Testis (tissue), 2 donors: ENCODE measurements around the gene PHAF1.

Source experiments
- POLR2A ChIP-seq: fragments of 450-650 bp; IDR thresholded peaks from one replicate; pipeline ENCODE4 v1.6.1; 2017; ENCODE audit warnings: antibody characterized with exemption, mild to moderate bottlenecking, moderate library complexity
- TF ChIP-seq, protein P1 (sequence below), 3 experiments: fragments of 450-650 bp in 2 of 3; fragments of 200-600 bp in 1 of 3; sonication (generic) in 1 of 3; IDR thresholded peaks; one replicate each; pipeline ENCODE4 v1.5.1; 2016 to 2019; ENCODE audit warnings: antibody characterized with exemption in 3 of 3, mild to moderate bottlenecking in 2 of 3, moderate library complexity in 1 of 3

GRCh38 chr16:67197704-67198103 lies 88.0 kb downstream of the PHAF1 start:
- TF ChIP-seq POLR2A: no peak
- TF ChIP-seq, protein P1, sequence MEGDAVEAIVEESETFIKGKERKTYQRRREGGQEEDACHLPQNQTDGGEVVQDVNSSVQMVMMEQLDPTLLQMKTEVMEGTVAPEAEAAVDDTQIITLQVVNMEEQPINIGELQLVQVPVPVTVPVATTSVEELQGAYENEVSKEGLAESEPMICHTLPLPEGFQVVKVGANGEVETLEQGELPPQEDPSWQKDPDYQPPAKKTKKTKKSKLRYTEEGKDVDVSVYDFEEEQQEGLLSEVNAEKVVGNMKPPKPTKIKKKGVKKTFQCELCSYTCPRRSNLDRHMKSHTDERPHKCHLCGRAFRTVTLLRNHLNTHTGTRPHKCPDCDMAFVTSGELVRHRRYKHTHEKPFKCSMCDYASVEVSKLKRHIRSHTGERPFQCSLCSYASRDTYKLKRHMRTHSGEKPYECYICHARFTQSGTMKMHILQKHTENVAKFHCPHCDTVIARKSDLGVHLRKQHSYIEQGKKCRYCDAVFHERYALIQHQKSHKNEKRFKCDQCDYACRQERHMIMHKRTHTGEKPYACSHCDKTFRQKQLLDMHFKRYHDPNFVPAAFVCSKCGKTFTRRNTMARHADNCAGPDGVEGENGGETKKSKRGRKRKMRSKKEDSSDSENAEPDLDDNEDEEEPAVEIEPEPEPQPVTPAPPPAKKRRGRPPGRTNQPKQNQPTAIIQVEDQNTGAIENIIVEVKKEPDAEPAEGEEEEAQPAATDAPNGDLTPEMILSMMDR (IDR thresholded peaks at IDR 0.05): no peak
